SU-DHL-6 (cell line): ENCODE results near the gene VWA7.

Experiments used
- EZH2phosphoT487 ChIP-seq: fragments of 200-600 bp; sonication (generic), shearing (Covaris generic); conservative IDR thresholded peaks from 2 replicates; pipeline ENCODE4 v1.6.1; 2018; ENCODE audit warnings: mild to moderate bottlenecking, antibody characterized with exemption, low read length, moderate library complexity, mixed read lengths
- TF ChIP-seq, protein P1 (sequence below): fragments of 200-600 bp; sonication (generic); IDR thresholded peaks from one replicate; pipeline ENCODE4 v1.5.1; 2017; ENCODE audit warnings: antibody characterized with exemption, mild to moderate bottlenecking, low read length, moderate library complexity; ENCODE audit not compliant: insufficient read depth, poor library complexity, severe bottlenecking

GRCh38 chr6:31785475-31785874, 8.3 kb upstream of the VWA7 start:
- TF ChIP-seq, protein P1, sequence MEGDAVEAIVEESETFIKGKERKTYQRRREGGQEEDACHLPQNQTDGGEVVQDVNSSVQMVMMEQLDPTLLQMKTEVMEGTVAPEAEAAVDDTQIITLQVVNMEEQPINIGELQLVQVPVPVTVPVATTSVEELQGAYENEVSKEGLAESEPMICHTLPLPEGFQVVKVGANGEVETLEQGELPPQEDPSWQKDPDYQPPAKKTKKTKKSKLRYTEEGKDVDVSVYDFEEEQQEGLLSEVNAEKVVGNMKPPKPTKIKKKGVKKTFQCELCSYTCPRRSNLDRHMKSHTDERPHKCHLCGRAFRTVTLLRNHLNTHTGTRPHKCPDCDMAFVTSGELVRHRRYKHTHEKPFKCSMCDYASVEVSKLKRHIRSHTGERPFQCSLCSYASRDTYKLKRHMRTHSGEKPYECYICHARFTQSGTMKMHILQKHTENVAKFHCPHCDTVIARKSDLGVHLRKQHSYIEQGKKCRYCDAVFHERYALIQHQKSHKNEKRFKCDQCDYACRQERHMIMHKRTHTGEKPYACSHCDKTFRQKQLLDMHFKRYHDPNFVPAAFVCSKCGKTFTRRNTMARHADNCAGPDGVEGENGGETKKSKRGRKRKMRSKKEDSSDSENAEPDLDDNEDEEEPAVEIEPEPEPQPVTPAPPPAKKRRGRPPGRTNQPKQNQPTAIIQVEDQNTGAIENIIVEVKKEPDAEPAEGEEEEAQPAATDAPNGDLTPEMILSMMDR = no peak
- TF ChIP-seq EZH2phosphoT487 = no peak
